Ramos (cell line): Measurements from ENCODE around the gene BCAM.
"Not testable (repeated sequence)": the region's sequence is repeated elsewhere in the genome, so short reads cannot be mapped to it uniquely, and the experiment has no call there.

ENCODE experiments used
- in situ Hi-C: fragments of 300-500 bp; cut with MboI; formaldehyde crosslinking; loops from one replicate; pipeline ENCODE4 v1.14.3; 2022; ENCODE audit warnings: low sequenced_read_pairs; ENCODE audit not compliant: unreplicated experiment

The BCAM gene, protein sequence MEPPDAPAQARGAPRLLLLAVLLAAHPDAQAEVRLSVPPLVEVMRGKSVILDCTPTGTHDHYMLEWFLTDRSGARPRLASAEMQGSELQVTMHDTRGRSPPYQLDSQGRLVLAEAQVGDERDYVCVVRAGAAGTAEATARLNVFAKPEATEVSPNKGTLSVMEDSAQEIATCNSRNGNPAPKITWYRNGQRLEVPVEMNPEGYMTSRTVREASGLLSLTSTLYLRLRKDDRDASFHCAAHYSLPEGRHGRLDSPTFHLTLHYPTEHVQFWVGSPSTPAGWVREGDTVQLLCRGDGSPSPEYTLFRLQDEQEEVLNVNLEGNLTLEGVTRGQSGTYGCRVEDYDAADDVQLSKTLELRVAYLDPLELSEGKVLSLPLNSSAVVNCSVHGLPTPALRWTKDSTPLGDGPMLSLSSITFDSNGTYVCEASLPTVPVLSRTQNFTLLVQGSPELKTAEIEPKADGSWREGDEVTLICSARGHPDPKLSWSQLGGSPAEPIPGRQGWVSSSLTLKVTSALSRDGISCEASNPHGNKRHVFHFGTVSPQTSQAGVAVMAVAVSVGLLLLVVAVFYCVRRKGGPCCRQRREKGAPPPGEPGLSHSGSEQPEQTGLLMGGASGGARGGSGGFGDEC

DNA sequence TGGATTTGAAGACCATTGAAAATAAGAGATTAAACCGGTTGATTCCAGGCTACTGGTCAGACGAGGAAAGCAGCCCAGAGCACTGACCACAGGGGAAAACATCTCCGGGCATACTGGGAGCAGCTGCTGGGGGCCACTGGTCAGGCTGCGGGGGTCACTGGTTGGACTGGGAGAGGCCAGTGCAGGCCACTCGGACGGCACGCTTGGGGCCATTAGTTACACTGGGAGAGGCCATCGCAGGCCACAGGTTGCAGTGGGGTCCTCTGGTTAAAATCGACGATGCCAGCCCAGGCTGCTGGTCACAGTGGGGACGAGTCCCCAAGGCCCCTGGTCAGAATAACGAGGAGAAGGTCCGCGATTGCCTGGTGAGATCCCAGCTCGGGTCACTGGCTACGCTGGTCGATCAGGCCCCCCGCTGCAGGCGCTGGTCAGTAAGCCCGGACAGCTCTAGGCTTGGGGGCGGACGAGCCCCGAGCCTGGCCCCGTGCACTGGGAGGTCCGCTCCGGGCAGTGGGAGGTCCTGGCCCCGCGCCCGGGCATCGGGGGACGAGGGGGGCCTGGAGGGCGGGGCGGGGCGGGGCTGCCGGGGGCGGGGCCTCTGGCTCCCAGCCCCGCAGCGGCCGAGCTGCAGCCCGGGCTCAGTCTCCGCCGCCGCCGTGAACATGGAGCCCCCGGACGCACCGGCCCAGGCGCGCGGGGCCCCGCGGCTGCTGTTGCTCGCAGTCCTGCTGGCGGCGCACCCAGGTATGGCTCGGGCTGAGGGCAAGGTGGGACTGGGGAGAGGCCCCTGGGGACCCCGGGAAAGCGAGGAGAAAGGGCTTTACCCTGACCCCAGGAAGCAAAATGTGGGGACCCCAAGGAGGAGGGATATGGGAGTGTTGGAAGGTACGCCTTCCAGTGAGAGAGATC, at the start of gene BCAM:
Gene BCAM (plus strand): TSS at position 641 of the 909 bp plus-strand sequence. CDS start 22 bp downstream, at position 663.
- in situ Hi-C loops, result no loop called here

DNA sequence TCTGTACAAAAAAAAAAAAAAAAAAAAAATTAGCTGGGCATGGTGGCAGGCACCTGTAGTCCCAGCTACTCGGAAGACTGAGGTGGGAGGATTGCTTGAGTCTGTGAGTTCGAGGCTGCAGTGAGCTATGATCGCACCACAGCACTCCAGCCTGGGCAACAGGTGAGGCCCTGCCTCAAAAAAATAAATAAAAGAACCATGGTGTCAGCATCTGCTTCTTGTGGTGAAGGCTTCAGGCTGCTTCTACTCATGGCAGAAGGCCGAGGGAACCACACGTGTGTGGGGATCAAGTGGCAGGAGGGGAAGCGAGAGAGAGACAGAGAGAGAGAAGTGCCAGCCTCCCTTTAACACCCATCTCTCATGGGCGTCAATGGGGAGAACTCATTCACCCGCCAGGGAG, 46.9 kb upstream of the BCAM start:
- in situ Hi-C loops, result loop anchor here (25.0 kb wide), 1 partner anchor 1000 kb away; the partner anchor contains the start of gene SMG9

DNA sequence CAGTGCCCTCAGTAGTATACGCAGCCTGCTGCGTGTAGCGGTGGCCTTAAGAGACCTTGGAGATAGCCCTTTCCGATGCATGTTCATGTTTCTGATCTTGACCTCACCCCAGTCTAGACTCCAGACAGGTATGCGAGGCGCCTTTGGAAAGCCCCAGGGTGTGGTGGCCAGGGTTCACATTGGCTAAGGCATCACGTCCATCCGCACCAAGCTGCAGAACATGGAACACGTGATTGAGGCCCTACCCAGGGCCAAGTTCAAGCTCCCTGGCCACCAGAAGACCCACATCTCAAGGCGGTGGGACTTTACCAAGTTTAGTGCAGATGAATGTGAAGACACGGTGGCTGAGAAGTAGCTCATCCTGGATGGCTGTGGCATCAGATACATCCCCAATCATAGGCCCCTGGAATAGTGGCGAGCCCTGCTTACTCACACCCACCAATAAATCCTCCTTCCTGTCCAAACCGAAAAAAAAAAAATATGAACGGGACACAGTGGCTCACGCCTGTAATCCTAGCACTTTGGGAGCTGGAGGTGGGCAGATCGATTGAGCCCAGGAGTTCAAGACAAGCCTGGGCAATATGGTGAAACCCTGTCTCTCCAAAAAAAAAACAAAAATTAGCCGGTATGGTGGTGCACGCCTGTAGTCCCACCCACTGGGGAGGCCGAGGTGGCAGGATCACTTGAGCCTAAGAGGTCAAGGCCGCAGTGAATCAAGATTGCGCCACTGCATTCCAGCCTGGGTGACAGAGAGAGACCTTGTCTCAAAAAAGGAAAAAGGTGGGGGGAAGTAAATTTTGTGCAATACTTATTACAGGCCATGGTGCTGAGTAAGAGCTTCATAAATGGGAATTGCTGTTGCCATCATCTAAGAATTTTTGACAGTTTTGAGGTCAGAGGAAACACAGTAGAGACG, 43.6 kb upstream of the BCAM start:
- in situ Hi-C loops, result loop anchor here (25.0 kb wide), 1 partner anchor 1003 kb away; the partner anchor contains the start of gene SMG9

DNA sequence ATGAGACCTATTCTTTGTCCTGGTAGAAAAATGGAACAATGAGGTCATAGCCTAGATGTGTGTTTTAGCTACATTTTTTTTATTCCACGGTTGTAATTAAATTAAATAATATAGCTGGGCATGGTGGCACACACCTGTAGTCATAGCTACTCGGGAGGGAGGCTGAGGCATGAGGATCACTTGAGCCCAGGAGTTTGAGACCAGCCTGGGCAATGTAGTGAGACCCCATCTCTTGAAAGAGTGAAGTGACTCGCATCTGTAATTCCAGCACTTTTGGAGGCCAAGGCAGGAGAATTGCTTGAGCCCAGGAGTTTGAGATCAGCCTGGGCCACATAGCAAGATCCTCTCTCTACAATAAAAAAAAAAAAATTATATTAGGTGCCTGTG, 43.0 kb upstream of the BCAM start:
- in situ Hi-C loops, result loop anchor here (25.0 kb wide), 1 partner anchor 1004 kb away; the partner anchor contains the start of gene SMG9

DNA sequence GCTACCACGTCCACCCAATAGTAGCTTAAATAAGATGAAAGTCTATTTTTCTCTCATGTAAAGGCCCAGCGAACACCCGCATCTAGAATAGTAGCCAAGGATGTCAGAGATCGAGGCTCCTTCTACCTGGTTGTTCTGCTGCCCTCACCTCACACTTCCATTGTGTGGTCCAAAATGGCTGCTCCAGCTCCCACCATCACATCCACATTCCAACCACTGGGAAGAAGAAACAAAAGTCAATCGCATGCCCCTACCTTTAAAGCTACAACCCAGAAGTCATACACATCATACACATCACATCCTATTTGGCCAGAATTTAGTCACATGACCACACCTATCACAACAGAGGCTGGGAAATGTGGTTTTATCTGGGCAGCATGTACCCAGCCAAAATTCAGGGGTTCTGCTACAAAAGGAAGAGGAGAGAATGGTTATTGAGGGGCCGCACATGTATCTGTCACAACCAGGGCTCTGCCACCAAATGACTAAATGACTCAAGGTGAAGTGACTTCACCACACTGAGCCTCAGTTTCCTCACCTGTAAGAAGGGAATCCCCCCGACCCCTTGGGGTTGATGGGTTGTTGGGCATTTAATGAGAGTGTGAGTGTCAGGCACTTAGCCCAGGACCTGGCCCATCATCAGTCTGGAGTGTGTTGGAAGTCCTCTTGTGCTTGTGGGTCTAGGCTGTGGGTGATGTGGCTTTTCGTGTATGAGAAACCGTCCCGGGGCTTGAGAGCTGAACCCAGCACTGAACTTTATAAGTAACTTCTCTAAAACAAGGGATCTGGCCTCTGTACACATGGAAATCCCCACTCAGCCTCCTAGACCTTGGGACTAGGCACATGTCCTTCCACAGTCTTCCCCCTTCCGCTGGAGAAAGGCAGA, 41.4 kb upstream of the BCAM start:
- in situ Hi-C loops, result loop anchor here (25.0 kb wide), 1 partner anchor 1005 kb away; the partner anchor contains the start of gene SMG9

DNA sequence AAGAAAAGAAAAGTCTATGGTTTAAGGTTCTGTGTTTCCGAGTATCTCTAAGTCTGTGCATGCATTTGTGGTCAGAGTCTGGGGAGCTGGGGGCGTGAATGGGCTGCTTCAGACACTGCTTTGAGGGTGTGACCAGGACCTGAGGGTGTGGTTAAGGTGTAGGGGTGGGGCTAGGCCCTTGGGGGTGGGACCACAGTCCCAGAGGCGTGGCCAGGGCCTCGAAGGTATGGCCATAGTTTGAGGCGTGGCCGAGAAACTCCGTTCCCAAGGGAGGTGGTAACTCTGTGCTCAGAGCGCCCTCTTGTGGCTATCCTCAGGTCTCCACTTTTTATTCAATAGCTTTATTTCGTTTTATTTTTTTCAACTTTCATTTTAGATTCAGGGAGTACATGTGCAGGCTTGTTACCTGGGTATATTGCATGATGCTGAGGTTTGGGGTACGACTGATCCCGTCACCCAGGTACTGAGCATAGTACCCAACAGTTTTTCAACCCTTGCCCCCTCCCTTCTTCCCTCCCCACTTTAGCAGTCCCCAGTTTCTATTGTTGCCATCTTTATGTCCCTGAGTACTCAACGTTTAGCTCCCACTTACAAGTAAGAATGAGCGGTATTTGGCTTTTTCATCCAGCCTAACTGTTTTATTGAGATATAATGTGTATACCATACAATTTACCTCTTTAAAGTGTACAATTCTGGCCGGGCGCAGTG, 38.2 kb upstream of the BCAM start:
- in situ Hi-C loops, result loop anchor here (5.0 to 25.0 kb wide), 2 partner anchors 48 to 1008 kb away; partner anchors contain the start of gene SMG9

DNA sequence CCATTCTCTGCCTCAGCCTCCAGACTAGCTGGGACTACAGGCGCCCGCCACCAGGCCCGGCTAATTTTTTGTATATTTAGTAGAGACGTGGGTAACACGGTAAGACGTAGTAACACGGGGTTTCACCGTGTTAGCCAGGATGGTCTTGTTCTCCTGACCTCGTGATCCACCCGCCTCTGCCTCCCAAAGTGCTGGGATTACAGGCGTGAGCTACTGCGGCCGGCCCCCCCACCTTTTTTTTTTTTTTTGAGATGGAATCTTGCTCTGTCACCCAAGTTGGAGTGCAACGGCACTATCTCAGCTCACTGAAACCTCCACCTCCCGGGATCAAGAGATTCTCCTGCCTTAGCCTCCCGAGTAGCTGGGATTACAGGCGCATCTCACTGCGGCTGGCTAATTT, 36.8 kb upstream of the BCAM start:
- in situ Hi-C loops, result loop anchor here (5.0 to 25.0 kb wide), 2 partner anchors 50 to 1010 kb away; partner anchors contain the start of gene SMG9

DNA sequence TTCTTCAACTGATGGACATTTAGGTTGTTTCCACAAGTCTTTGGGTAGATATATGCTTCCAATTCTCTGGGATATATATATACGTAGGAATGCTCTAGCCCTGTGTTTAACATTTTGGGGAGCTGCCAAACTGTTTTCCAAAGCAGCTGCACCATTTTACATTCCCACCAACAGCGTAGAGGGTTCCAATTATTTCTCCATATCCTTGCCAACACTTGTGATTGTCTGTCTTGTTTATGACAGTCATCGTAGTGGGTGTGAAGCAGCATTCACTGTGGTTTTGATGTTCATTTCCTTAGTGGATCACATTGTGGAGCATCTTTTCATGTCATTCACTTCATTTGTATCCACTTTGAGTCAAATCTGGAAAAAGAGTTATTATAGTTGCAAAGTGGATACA, 35.9 kb upstream of the BCAM start:
- in situ Hi-C loops, result loop anchor here (5.0 to 25.0 kb wide), 2 partner anchors 51 to 1011 kb away; partner anchors contain the start of gene SMG9

DNA sequence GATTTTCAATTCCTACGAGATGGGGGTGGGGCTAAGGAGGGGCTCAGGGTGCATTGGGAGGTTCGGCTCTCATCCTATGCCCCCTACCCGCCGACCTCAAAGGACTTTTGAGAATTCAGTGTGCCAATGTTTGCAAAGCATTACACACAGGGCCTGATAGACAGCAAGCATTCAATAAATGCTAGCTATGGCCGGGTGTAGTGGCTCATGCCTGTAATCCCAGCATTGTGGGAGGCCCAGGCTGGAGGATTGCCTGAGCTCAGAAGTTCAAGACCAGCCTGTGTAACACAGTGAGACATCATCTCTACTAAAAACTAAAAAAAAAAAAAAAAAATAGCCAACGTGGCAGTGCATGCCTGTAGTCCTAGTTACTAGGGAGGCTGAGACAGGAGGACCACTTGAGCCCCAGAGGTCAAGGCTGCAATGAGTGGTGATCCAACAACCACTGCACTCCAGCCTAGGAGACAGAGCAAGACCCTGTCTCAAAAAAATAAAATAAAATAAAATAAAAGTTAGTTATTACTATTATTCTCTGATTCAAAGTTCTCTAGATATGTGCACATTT, 33.1 kb upstream of the BCAM start:
- in situ Hi-C loops, result no loop called here

DNA sequence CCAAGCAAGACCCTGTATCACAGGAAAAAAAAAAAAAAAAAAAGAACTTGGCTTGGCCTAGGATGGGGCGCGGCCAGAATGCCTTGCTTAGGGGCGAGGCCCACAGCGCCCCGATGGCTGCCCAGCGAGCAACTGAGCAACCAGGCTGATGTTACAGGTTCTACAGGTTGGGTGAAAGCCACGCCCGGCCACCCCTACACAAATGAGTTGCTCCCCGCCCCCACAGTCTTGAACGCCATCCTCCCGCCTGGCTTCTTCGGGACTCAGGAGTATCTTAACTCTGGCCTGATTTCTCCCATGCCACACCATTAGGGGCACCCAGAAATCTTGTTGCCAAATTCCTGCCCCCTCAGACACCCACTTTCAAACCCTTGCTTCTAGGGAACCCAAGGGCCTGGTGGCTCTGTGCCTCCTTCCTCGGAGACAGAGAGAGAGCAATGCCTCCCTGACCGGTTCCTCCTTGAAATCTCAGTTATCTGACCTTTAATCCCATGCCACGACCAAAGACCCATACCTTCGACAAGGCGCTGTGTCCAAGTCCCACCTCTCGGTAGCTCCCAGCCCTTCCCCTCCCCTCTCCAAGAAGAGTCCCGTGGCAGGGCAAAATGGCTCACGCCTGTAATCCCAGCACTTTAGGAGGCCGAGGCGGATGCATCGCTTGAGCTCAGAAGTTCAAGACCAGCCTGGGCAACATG, 32.4 kb upstream of the BCAM start:
- in situ Hi-C loops, result no loop called here

DNA sequence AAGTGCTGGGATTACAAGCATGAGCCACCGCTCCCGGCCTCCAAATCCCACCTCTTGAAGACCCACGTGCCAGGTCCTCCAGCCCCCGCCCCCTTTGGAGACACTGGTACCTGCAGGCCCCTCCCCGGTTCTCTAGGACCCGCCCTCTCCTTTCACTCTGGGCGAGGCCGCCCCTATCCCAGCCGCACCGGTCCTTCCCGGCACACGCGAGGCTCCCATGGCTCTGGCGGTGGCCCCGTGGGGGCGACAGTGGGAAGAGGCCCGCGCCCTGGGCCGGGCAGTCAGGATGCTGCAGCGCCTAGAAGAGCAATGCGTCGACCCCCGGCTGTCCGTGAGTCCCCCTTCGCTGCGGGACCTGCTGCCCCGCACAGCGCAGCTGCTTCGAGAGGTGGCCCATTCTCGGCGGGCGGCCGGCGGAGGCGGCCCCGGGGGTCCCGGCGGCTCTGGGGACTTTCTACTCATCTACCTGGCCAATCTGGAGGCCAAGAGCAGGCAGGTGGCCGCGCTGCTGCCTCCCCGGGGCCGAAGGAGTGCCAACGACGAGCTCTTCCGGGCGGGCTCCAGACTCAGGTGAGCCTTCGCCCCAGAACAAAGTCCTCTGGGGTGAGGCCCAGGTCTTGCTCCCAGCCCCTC, 31.1 kb upstream of the BCAM start, which contains the start of gene CBLC:
Gene CBLC (plus strand): TSS at position 176 of the 633 bp plus-strand sequence. CDS start 42 bp downstream, at position 218.
- in situ Hi-C loops, result no loop called here

DNA sequence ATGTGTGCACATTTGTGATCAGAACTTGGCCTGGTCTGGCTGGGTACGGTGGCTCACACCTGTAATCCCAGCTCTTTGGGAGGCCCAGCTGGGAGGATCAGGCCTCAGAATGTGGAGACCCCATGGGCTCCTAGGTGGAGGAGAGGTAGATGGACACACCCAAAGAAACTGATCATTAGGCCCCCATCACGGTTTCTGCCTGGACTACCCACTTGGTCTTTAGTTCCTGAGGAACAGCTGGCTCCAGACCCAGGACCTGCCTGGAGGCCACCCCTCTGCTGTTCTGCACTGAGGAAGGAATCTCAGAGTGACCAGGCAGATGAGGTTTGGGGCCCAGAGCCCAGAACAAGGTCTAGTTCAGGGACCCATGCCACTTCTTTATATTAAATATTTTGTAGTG, 29.8 kb upstream of the BCAM start:
- in situ Hi-C loops, result no loop called here

DNA sequence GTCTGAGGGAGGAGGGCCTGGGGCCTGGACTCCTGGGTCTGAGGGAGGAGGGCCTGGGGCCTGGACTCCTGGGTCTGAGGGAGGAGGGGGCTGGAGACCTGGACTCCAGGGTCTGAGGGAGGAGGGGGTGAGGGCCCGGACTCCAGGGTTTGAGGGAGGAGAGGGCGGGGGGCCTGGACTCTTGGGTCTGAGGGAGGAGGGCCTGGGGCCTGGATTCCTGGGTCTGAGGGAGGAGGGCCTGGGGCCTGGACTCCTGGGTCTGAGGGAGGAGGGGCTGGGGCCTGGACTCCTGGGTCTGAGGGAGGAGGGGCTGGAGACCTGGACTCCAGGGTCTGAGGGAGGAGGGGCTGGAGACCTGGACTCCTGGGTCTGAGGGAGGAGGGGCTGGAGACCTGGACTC, 27.2 kb upstream of the BCAM start:
- in situ Hi-C loops, result not testable (repeated sequence)

DNA sequence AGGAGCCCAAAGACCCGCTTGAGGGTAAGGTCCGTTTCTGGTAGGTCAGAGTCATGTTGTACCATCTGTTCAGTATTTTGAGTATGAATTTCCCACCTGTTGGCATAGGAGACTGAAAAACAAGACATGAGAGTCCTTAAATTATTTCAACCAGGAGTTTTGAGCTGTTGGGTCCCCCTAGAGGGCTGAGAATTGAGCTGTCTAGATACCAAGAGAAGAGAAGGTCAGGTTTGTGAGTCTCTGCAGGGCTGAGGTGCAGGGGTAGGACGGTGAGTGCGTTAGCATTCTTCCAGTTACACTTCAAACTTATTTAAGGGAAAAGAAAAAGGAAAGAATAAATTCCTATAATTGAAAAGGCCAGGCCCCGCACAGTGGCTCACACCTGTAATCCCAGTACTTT, 26.2 kb upstream of the BCAM start:
- in situ Hi-C loops, result no loop called here

DNA sequence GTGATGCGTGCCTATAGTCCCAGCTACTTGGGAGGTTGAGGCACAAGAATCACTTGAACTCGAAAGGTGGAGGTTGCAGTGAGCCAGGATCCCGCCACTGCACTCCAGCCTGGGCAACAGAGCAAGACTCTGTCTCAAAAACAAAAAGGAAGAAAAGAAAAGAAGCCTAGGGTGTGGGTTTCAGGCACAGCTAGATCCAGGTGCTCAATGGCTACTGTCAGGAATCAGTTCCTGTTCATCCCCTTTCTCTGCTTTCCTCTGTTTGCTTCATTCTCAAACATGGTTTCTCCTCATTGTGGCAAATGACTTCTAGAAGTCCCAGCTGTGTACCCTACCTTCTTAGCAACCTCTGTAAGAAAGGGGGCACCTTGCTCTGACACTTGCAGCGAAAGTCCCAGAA, 25.4 kb upstream of the BCAM start:
- in situ Hi-C loops, result no loop called here

DNA sequence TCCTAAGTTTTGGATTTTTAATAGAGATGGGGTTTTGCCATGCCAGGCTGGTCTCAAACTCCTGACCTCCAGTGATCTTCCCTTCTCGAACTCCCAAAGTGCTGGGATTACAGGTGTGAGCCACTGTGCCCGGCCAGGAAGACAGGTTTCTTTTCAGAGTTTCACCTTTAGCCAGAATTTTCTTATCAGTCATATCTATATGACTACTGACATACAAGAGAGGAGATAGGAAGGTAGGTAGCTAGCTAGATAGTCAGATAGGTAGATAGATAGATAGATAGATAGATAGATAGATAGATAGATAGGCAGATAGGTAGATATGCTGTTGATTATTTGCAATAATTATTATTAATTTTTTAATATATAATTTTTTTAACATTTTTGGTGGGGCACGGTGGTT, 23.6 kb upstream of the BCAM start:
- in situ Hi-C loops, result no loop called here
